ENCODE data around the gene RPAP3.
"Not testable (repeated sequence)": the region's sequence is repeated elsewhere in the genome, so short reads cannot be mapped to it uniquely, and the experiment has no call there.

RPAP3 gene

GRCh38 chr12:47652521-47653234 lies 53.2 kb downstream of the RPAP3 start:
- no peak for DNase-seq

GRCh38 chr12:47651368-47652254 lies 54.2 kb downstream of the RPAP3 start:
- peak; percentile 50 for DNase-seq

GRCh38 chr12:47650469-47650868 lies 55.4 kb downstream of the RPAP3 start:
- DNase-seq, result no peak

- no peak for DNase-seq
Observed at GRCh38 chr12:47649381-47649780, 56.4 kb downstream of the RPAP3 start.

- no peak for DNase-seq
Observed at GRCh38 chr12:47648056-47648579, 57.7 kb downstream of the RPAP3 start.

GRCh38 chr12:47642310-47642709 lies 63.5 kb downstream of the RPAP3 start:
- not testable (repeated sequence) for DNase-seq

- peak; percentile 69 for DNase-seq
Observed at GRCh38 chr12:47636908-47637780, 68.7 kb downstream of the RPAP3 start.

- not testable (repeated sequence) for DNase-seq
Observed at GRCh38 chr12:47635770-47636169, 70.1 kb downstream of the RPAP3 start.

- no peak for DNase-seq
Observed at GRCh38 chr12:47634127-47634526, 71.7 kb downstream of the RPAP3 start.

GRCh38 chr12:47621960-47622359 lies 83.9 kb downstream of the RPAP3 start:
- no peak for DNase-seq

GRCh38 chr12:47617476-47617875 lies 88.4 kb downstream of the RPAP3 start:
- no peak for DNase-seq

- DNase-seq, result no peak
Observed at GRCh38 chr12:47616440-47616839, 89.4 kb downstream of the RPAP3 start.

GRCh38 chr12:47615711-47616110 lies 90.1 kb downstream of the RPAP3 start:
- DNase-seq, result no peak

GRCh38 chr12:47614521-47614920 lies 91.3 kb downstream of the RPAP3 start:
- no peak for DNase-seq

GRCh38 chr12:47612953-47613352 lies 92.9 kb downstream of the RPAP3 start:
- no peak for DNase-seq

GRCh38 chr12:47611906-47612305 lies 93.9 kb downstream of the RPAP3 start:
- no peak for DNase-seq
